GM21529 (cell line): Measurements from ENCODE around the gene TBC1D16.

Source experiments
- ATAC-seq: cut with Tn5 transposase; IDR thresholded peaks from one replicate; pipeline ENCODE4 v1.9.1; 2021; ENCODE audit not compliant: unreplicated experiment

TBC1D16 gene

DNA sequence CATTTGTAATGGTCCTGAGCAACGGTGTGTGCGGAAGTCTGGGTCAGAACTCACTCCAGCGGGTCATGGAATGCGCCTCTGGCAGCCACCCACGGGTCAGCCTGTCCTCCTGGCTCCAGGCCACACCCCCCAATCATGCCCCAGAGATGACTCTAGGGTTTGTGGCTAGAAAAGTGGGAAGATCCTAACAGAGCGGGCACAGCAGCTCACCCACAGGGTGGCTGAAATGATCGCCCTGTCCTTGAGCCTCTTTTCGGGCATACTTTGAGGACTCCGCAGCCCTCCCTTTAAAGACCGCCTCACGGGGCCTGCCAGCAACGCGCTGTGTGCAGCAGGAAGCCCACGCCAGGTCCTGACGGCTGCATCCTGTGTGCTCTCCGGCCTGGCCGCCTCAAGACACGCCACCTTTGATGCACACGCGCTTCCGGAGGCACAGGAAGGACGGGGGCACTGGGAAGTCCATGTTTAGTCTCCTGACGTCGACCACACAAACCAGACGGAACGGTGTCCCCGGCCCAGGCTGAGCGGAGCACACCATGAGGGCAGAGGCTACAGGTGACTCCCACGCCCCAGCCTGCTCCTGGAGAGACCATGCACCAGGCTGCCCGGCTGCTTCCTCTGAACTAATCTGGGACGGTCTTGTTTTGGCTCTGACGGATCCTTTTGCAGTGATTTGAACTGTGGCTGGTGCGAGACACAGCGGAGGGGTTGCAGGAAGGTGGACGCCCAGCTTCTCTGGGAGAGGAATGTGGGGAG lies 92.9 kb downstream of the TBC1D16 start:
- no peak for ATAC-seq

DNA sequence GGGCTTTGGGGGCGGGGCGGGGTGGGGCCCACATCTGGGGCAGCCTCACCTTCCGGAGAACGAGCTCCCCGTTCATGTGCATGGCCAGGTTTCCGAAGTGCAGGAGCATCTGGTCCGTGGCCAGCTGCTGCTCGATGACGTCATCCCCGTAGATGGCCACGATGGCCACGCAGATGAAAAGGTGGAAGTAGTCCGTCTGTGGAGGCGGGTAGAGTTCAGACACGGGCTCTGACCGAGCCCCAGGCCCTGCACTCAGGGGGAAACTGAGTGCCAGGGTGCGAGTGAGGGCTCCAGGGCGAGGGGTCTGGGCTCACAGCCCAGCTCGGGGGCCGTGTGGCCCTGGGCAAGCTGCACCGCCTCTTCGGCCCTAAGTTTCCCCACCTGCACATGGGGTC lies 93.7 kb downstream of the TBC1D16 start:
- no peak for ATAC-seq

DNA sequence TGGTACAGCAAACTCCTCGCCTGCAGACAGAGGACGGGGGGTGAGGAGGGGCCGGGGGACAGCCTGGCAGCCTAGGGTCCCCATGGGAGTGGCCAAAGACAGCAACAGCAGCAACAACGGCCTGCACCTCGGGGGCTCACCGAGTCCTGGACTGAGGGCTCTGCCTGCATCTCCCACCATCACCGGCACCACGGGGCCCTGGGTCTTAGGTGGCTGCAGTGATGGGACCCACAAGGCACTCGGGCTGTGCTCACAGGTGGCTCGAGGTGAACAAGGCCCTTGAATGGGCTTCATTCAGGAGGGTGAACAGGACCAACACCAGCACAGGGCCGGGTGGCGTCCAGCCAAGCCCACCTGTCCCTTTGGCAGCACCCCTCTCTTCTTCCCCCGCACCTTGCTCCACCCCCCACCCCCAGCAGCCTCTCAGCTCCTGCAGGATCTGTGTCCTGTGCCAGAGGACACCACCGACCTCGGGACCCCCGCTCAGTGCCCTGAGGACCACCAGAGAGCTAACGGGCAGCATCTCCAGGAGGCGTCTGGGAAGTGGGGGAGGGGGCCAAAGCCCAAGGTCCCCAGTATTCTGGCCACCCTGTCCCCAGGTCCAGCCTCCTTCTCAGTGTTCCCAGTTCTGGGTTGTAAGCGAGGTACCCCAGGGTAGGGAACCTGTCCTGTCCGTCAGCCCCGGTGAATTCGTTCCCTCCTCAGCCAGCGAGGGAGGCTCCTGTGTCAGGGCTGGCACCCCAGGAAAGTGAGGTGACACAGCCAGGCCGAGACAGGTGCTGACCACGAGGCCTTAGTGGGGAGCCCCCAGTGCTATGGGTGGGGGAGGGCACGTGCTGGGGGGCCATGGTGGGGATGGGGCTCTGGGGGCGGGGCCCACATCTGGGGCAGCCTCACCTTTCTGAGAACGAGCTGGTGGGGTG lies 94.3 kb downstream of the TBC1D16 start:
- no peak for ATAC-seq

DNA sequence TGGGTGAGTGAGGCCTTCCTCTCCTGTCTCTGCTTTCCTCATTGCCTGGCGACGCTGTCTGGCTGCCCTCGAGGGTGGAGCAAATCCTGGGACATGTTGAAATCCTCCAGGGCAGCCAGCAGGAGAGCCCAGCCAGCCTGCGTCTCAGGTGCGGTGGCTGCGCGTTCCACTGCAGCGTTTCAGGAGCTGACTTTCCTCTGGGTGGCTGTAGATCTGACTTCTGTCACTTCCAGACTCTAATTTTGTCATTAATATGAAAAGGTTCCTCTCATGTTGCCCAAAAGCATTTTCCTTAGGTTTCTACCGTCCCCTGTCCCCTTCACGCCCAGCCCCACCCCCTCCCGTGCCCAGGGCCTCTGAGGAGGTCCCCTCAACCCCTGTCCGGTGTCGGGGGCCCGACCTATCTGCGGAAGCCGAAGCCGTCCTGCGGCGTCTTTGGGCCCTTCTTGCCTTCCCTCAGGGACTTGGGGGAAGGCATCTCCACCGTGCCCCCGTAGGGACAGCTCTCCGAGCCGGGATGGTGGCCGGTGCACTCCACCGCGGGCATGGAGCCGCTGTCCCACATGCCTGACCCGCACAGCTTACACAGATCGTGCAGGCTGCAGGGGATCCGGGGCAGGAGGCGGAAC lies 95.1 kb downstream of the TBC1D16 start:
- ATAC-seq: no peak

DNA sequence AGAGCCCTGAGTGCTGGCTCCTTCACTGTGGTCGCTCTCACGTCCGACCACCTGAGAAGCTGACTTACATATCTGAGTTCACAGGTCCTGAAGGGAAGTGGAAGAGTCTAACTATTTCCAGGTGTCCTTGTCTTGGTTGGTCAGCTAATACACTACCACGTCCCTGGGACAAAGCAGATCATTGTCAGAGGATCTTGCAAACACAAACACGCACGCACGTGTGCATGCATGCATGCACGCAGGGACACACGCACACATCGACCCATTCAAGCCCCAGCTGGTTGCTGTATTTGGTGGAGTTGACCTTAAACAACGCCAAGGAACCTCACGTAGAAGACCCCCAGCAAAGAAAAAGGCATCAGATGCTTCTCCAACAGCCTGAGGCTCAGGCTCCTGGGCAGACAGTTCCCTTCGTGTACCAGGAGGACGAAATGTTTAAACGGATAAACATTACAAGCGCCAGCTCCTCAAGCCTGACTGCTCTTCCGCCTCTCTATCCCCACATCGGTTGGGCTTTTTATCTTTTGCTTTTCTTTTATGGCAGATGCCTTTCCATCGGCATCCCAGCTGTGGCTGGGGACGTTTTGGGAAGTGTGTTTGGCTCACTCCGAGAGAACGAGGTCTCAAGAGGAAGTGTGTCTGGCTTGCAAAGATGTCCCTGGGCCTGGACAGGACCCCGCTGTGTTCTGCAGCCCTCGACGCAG lies 95.8 kb downstream of the TBC1D16 start:
- ATAC-seq: no peak

DNA sequence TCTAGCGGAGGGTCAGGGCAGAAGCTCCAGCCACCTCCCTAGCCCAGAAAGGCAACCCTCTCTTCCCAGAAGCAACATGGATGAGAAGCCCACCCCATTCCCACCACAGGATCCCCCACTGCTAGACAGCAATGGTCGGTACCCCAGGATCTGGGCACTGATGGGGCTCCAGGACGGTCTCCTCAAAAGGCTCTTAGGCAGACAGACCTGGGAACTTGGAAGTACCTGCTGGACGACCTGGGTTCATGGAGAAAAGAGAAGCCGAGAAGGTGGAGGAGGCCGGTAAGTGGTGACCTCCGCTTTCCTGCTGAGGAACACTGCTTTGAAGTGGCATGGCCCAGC lies 96.6 kb downstream of the TBC1D16 start:
- ATAC-seq: no peak

DNA sequence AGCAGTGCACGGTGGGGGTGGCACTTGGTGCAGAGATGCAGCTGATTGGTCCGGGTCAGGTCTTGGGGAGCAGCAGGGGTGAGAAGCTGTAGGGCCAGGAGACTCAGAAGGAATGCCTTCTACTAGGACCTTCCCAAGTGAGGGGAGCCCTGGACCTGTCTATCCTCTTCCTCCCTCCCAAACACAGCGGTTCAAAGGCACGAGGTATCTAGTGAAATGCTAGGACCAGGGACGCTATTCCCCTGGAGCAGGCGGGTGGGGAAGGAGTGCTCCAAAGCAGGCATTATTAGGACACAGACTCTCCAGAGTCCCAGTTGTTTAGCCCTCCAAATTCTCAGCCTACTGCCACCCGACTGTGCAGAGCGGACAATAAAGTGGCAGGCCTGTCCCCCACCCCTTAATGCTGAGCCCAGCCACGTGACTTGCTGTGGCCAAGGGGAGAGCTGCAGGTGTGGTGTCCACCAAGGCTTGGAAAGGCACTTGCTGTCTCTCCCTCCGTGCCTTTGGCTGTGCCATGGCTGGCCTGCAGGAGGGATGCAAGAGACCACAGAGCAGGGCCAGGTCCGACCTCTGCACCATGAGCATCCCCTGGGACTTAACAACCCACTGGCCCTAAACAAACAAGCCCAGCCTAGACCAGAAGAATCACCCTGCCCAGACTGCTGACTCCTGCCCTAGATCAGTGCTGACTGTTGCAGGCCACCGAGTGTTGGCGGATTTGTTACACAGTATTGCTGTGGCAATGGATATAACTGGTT lies 97.2 kb downstream of the TBC1D16 start:
- ATAC-seq: no peak

DNA sequence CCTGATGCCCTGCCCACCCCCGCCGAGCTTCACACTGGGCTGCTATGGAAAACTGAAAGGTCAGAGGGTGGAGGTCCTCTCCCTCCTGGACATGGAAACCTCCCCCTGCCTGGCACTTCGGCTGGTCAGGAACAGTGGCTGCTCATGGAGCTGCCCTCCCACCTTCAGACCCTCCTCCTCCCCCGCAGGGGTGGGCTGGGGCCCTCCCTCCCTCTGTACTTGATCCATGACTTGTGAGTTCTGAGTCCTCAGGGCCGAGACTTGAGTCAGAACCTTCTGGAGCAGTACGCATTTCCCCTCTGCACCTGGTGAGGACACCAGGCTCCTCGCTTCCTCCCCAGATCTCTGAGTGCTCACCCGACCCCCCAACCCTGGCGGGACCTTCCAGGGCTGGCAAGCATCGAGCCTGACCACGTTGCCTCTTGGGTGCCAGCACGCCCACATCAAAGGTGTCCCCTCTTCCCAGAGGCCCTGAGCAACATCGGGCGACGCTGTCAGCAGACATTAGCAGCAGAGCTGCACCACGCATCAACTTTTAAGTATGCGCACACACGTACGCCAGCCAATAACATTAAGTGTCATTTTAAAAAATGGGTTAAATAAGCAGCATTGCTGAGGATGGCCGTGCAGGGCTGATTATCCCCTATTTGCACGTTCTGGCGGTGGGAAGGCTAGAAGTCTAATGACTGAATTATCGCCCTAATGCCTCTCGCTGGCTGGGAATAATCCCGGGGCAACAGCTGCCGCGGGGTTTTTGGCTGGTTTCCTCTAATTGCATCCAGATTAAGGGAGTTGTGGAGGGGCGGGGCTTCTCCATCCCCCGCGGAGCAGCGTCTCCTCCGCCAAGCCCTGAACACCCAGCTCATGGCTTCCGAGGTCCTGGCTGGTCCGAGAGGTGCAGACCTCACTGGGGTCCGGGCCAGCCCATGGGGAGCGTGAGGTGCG lies 98.0 kb downstream of the TBC1D16 start:
- ATAC-seq: no peak

DNA sequence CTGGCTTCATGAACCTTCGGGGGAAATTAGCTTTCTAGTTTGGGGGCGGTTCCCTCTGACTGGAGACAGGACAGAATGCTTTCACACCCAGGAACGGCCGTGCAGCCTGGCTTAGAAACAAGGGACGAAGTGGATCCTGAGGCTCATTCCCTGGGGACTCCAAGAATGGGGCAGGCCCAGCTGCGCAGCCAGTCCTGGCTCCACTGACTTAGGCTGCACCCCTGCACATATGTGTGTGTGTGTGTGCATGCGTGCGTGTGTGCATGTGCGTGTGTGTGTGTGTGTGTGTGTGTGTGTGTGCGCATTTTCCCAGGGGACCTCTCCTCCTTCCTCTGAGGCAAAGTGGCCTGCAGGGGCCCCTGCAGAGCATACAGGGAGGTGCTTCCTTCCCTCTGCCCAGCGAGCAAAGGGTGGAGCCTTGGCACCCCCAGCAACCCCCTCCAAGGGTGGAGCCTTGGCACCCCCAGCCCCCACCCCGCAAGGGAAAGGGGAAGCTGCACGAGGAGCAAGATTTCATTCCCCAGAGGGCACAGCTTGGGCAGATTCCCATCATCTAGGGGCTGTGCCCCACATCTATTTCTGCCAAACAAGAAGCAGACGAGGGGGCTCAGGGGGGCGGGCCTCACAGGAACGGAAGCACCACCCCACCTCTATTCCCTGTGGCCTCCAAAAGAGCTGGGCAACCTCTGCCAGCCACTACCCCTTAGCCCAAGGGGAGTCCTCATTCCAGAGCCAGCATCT lies 98.9 kb downstream of the TBC1D16 start:
- ATAC-seq: no peak

DNA sequence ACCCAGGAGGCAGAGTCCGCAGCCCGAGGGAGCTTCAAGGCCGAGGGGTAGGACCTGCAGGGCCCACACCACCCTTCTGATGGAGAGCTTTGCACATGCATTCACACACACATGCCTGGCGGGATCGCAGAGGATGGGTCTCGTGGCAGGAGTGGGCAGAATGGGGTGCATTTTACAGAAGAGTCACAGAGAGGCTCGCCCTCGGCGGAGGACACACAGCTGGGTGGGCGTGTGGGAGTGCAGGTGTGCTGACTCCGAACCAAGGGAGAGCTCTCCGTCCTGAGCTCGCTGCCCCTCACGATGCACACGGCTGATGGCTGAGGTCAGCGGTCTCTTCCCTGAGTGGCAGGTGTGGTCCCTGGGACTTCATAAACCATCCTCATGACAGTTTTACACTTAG lies 99.6 kb downstream of the TBC1D16 start:
- ATAC-seq: no peak

DNA sequence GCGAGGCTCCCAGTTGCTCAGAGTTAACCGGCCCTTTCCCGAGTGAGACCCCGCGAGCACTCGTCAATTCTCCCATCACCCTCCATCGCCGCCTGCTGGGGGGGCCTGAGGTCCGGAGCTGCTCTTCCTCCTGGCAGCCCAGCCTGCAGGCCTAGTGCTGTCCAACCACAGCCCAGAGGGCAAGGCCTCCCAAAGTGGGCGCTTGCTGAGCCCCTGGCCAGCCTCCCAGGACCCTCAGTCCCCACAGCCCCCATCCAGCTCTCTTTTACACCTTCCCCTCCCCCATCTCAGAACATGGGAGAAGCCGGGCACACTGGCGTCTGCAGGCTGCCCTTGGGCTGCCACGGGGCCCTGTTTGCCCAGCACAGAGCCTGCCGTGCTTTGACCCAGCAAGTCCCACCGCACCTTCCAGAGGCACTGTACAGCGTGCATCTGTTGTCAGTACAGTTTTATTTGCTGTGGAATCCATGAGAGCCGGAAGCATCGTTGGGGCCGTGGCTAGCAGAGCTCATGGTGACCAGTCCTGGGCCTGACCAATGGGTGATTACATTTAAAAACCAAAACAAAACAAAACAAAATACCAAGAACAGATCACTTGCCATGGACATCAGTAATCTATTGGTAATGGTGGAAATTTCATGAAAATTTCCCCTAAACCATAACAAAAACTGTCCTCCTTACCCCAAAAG lies 100.3 kb downstream of the TBC1D16 start:
- no peak for ATAC-seq

DNA sequence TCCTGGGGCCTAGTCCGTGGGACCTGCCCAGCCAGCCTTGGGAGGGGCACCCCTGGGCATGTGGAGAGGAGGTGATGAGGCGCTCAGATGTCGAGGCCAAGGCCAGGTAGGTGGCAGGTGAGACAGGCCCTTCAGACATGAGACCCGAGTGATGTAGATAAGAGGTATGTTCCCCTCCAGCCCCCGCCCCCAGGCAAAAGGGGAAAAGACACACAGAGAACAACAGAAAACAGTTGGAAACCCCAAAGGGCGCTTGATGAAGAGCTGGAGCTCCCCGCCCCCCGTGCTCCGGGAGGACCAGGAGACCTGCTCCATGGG lies 101.1 kb downstream of the TBC1D16 start:
- no peak for ATAC-seq

DNA sequence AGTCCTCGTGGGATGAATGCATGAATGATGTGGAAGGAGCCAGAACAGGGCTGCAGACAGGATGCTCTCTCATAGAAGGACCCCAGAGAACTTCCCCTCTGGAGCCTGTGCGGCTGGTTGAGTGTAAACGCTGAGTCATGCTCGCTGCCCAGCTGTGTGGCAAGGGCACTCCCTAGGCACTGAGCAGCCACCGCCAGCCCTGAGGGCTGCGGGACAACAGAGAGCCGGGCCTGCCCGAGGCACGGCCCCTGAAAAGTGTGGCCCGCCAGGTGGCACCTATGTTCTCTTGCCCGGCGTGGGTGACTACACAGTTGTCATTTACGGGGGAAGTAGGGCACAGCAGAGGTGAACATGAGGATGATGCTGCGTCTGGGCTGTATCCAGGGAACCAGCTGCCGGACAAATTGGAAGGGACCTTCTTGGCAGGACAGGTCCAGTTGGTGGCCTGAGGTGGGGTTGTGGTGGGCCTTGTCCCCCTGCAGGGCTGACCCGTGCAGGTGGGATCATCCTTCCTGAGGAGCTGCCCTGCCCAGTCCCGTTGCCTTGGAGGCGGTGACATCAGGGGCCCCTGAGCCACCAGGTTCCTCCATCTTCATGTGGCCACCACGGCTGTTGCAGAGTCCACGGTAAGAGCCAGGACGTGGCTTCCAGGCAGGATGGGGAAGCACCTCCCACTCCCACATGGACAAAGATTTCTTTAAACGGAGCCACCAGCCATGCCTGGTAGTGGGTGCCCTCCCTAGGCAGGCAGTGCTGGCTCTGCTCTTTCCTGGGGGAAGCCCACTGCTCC lies 101.6 kb downstream of the TBC1D16 start:
- no peak for ATAC-seq

DNA sequence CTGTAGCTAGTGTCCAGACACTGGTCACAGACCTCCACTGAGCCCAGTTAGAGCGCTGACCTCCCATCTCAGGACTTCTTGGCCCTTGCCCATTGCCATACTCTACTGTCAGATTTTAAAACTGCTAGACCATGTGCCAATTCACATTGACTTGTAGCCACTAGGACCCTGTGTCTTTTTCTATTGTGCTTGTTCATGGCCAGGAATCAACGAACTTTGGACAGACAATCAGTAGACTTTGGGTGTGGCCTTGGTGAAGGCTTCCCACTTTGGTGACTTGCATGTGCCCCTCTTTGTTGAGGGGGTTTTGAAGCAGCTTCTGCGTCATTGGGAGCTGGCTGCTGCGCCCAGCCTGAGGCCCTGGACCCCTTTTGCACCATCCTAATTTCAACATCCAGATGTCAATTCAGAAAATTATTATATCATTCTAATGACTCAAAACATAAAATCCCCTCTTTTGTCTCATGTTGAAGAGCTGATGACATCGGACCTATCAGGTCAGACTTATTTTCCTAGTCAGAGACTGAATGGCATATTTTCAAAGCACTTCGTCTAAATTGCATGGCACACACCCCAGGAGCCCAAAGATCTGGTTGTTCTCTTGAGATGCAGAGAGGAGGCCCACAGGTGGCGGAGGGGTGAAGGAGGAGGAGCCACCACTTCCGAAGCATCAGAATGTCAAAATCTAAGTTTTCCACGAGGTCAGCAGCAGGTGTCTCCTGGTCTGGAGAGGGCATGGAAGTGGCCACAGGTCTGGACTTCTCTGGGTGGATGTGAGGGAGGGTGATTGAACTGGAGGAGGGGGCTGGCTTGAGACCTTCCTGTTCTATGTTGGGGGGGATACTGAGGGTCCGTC lies 103.0 kb downstream of the TBC1D16 start:
- no peak for ATAC-seq

DNA sequence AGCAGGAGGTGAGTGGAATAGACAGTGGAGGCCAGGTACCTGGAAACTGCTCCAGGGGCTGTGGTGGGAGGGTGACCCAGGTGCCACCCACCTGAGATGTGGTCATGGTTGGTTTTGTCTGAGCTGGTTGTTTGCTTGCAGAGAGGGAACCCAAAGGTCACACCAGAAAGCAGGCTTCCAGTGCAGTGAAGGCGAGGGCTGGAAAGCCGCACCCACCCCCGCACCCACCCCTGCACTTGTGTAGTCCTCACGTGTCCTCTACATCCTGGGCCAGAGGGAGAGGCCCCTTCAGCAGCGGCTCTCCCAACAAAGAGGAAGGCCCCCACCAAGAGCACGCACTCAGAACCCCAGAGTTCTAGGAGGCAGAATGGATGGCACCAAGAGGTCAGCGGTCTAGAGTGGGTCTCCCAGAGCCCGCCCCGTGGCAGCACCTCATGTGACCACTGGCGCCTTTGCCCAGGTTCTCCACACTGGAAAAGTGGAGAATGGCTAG lies 103.8 kb downstream of the TBC1D16 start:
- ATAC-seq: no peak
